ENCODE results near the gene DCTN3. TPM values are rescaled to one million over a fixed set of nuclear protein-coding genes. Genes with fewer than 3 reads are reported as not detected.

Gene DCTN3
- polyA plus RNA-seq (2012; ENCODE audit: insufficient read depth, insufficient read length): 143 TPM

GRCh38 chr9:34620061-34620994, at the start of gene DCTN3:
TSS of gene DCTN3 (minus strand) at chr9:34620495. CDS start at chr9:34620464, 31 bp downstream.
- DNase-seq (ENCODE audit: low read depth, low spot score): peak; percentile 95
- peak within 1 kb of the TSS; percentile 92 for H3K4me3 ChIP-seq (ENCODE audit: low read length)

GRCh38 chr9:34665381-34666250, 45.3 kb upstream of the DCTN3 start:
- peak overlapping the region; percentile 86 for H3K4me3 ChIP-seq (ENCODE audit: low read length)
- peak; percentile 89 for DNase-seq (ENCODE audit: low read depth, low spot score)

DNA sequence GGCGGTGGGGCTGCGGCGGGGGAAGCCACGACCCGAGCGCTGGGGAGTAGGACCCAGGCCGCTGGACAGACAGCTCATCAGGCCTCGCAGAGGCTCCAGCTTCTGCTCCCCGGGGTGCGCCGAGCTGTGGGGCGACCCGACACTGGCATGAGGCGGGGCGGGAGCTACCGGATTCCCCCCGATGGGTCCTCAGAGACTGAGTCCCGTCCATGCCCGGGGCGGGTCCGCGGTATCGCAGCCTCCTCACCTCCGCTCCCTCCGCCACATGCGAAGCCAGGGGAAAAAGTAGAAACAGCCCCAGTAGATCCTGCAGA, 44.7 kb upstream of the DCTN3 start:
- peak overlapping the region; percentile 37 for H3K4me3 ChIP-seq (ENCODE audit: low read length)
- DNase-seq (ENCODE audit: low read depth, low spot score): no peak

DNA sequence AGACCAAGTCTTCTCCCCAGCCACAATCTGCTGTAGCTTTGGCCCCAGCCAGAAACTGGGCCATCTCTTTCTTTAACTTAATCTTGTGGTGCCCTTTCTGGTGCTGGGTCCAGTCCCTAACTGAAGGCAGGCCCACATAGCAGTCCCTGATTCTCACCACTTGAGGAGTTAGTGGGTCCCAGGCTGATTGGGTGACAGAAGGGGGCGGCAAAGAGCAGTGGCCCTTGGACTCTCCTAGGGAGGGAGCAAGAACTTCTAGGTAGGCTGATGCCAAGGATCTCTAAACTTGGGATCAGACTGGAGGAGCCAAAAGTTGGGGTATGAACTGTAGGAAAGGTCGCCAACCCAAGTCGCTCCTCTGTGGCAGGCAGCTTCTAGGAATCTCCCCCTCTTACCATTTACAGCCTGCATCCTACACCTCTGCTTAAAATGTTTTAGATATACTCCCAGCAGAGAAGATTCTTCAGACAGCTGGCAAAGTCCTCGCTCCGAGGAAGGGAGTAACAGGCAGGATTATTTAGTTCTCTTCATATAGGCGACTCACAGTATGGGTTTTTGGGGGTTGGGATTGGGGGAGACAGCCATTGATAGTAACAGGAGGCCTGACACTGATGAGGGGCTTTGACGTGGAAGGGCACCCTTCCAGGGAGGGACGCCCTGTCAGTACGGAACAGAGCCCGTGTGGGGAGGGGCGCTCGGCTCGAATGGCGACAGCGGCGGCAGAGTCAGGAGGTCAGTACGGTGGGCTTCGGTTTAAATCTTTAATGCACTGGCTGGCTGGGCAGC, 44.2 kb upstream of the DCTN3 start:
- no peak overlapping the region; the same call in 1 of the 2 replicates for H3K4me3 ChIP-seq (ENCODE audit: low read length)
- DNase-seq (ENCODE audit: low read depth, low spot score): peak; percentile 63

DNA sequence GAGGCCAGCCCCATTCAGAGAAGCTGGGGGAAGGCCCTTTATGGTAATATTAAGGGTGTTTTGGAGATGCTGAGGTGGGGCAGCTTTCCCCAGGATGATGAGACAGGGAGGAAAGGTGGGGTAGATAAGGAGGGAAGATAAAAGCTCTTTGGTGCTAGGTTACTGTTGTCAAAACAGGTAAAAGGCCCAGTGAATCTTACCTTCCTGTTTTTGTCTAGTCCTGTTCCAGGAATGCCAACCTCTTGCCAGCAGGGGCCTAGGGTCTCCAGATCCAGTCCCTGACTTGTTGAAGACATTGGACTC, 43.0 kb upstream of the DCTN3 start:
- no peak overlapping the region for H3K4me3 ChIP-seq (ENCODE audit: low read length)
- DNase-seq (ENCODE audit: low read depth, low spot score): no peak

GRCh38 chr9:34662526-34663302, 42.4 kb upstream of the DCTN3 start, which contains the start of gene CCL27:
TSS of gene CCL27 (minus strand) at chr9:34662657. CDS start at chr9:34662633, 24 bp downstream.
- H3K4me3 ChIP-seq (ENCODE audit: low read length): no peak within 1 kb of the TSS
- DNase-seq (ENCODE audit: low read depth, low spot score): no peak

DNA sequence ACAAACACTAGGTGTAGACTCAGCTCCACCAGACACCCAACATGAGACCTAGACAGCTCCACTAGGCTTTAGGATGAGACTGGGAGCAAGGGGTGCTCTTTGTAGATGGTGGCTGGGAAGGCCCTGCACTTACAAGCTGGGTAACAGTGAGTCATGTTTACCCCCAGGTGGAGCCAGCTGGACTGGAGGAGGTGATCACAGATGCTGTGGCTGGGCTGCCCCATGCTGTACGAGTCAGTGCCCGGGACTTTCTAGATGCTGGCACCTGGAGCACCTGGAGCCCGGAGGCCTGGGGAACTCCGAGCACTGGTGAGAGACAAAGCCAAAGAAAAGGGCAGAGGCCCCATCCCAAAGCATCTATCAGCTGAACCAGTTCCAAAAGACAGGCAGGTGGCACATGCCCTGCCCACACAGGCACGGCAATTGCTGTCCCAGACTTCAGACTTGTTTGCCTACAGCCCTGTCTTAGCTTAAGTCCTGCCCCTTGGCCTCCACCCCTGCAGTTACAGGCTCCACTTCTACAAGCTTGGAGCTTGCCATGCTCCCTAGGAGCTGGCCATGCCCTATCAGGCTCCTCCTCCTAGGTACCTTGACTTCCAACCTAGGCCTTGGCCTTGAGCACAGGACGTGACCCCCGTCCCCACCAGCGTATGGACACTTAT, 39.4 kb upstream of the DCTN3 start:
- DNase-seq (ENCODE audit: low read depth, low spot score): no peak
- H3K4me3 ChIP-seq (ENCODE audit: low read length): no peak overlapping the region

DNA sequence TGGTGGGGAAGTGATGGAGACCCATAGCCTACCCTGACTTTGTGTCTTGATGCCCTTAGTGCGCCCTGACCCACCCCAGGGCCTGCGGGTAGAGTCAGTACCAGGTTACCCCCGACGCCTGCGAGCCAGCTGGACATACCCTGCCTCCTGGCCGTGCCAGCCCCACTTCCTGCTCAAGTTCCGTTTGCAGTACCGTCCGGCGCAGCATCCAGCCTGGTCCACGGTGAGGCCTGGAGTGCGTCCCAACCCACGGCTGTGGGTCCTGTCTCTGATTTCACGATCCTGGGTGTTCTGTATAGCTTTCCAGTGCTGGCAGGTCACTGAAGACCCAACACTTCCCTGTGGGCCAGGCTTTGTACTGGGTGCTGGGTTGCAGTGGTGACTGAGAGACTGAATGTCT, 38.2 kb upstream of the DCTN3 start:
- no peak for DNase-seq (ENCODE audit: low read depth, low spot score)

DNA sequence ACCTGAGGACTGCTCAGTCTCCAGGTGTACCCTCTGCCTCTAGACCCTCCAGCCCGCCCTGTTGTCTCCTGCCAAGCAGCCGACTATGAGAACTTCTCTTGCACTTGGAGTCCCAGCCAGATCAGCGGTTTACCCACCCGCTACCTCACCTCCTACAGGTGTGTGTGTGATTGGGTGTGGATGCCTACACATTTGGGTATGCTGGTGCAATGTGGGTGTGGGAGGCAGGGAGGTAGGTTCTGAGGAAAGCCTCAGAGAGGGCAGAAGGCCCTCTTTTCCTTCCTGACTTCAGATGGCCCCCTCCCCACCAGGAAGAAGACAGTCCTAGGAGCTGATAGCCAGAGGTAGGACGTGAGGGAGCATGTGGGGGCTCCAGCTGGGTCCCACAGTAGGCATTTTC, 36.7 kb upstream of the DCTN3 start:
- DNase-seq (ENCODE audit: low read depth, low spot score): no peak
- no peak overlapping the region for H3K4me3 ChIP-seq (ENCODE audit: low read length)

More for the DNA sequence above, 38.2 kb upstream of the DCTN3 start:
- H3K4me3 ChIP-seq (ENCODE audit: low read length): no peak overlapping the region

DNA sequence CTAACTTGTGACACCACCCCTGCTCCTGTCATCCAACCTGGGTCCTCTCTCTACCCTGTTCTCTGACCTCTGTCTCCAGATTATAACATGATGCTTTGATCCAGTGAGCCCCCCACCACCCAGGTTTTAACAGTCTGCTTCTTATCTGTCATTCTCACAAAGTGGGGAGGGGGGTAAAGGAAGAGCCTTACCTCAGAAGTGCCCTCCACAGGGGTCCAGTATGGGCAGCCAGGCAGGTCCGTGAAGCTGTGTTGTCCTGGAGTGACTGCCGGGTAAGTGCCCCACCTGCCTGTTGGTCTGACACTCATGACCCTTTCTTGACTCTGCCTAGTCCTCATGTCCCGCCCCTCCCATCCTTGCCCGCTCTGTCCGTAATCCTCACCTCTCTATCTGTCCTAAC, 35.1 kb upstream of the DCTN3 start:
- no peak for DNase-seq (ENCODE audit: low read depth, low spot score)
- no peak overlapping the region for H3K4me3 ChIP-seq (ENCODE audit: low read length)

- no peak overlapping the region for H3K4me3 ChIP-seq (ENCODE audit: low read length)
- no peak for DNase-seq (ENCODE audit: low read depth, low spot score)
Measured at GRCh38 chr9:34654323-34655051, 34.2 kb upstream of the DCTN3 start.

- no peak overlapping the region for H3K4me3 ChIP-seq (ENCODE audit: low read length)
- no peak for DNase-seq (ENCODE audit: low read depth, low spot score)
Measured at GRCh38 chr9:34653151-34654072, 33.1 kb upstream of the DCTN3 start.

DNA sequence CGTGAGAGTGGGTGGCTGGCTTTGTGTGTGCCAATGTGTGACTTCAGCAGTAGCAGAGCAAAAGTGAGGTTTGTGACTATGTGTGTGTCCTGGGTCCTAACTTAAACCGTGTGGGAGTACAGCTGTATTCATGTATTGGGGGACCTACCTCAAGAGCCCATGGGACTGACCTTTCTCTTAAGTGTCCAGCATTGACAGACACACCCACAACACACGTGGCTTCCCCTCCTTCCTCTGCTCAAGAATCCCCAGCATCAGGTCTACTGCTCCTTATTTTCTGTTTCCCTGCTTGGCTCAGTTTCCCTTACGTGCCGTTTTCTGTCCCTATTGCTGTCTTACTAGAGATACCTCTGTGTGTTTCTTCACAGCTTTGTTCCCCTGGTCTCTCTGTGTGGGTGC, 32.3 kb upstream of the DCTN3 start:
- H3K4me3 ChIP-seq (ENCODE audit: low read length): no peak overlapping the region
- no peak for DNase-seq (ENCODE audit: low read depth, low spot score)

- DNase-seq (ENCODE audit: low read depth, low spot score): no peak
- no peak within 1 kb of the TSS for H3K4me3 ChIP-seq (ENCODE audit: low read length)
Measured at GRCh38 chr9:34651876-34652601, 31.7 kb upstream of the DCTN3 start, which contains the start of gene IL11RA. TSS of gene IL11RA (plus strand) at chr9:34652185. CDS start at chr9:34655218, 3,033 bp downstream.

DNA sequence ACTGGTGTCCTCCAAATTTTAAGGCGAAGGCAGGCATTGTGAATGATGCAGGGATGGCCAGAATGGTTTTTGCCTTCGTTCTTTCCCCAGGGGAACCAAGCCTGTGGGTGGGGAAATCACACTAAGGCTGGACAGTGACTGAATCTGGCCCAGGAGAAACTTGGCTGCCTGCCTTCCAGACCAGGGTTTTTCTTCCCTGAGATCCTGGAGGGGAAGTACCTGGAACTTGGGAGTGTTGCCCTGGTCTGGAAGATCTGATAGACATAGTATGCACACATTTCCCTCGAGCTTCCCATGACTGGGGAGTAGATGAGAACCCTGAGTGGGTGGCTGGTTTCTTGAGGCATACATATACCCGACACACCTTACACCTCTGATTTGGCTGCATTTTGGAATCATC, 31.0 kb upstream of the DCTN3 start:
- DNase-seq (ENCODE audit: low read depth, low spot score): no peak
- no peak overlapping the region for H3K4me3 ChIP-seq (ENCODE audit: low read length)

DNA sequence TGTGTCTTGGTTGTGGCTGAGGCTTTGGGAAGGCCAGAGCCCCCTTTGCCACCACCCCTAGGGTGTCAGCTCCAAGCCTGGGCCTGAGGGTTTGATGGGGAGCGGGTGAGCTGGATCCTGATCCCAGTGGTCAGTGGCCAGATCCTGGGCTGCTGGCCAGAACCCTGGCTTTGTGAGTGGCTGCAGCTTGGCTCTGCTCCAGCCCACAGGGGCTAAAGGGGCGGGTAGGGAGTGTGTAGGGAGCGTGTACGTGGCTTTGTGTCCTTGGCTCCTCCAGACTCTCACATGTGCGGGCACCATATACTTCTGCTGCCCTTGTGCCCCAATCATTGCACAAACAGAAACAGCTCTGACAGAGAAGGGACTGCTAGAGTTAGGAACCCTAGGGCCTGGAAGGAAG, 30.5 kb upstream of the DCTN3 start:
- no peak for DNase-seq (ENCODE audit: low read depth, low spot score)
- H3K4me3 ChIP-seq (ENCODE audit: low read length): no peak overlapping the region
